Mesendoderm (in vitro differentiated cells): ENCODE measurements around the gene DSCAML1.

Source experiments
- DNase-seq: peaks from one replicate; pipeline ENCODE4 v3.0.0; 2013
- H2AK5ac ChIP-seq: 2 replicates; pipeline ENCODE4 v1.6.1; 2013; ENCODE audit warnings: low read length, inconsistent platforms
- H2BK120ac ChIP-seq: 2 replicates; pipeline ENCODE4 v1.6.1; 2013; ENCODE audit warnings: low read depth, mild to moderate bottlenecking, low read length, moderate library complexity, mixed read lengths
- H2BK15ac ChIP-seq: replicated peaks from 2 replicates; pipeline ENCODE4 v1.6.1; 2013; ENCODE audit warnings: low read depth, mild to moderate bottlenecking, moderate library complexity
- H2BK5ac ChIP-seq: 2 replicates; pipeline ENCODE4 v1.6.1; 2013; ENCODE audit warnings: low read length, inconsistent platforms
- H3K18ac ChIP-seq: 2 replicates; pipeline ENCODE4 v1.6.1; 2013; ENCODE audit warnings: mild to moderate bottlenecking, low read length, mixed read lengths
- H3K23ac ChIP-seq: one replicate; pipeline ENCODE4 v1.6.1; 2013; ENCODE audit warnings: low read length
- H3K27ac ChIP-seq: 2 replicates; pipeline ENCODE4 v1.5.1; 2013; ENCODE audit warnings: low read depth, mild to moderate bottlenecking, inconsistent platforms, low read length, moderate library complexity
- H3K27me3 ChIP-seq: 2 replicates; pipeline ENCODE4 v1.6.1; 2013; ENCODE audit warnings: low read length, control low read depth, mild to moderate bottlenecking, inconsistent platforms; ENCODE audit not compliant: insufficient read depth, poor library complexity
- H3K36me3 ChIP-seq: 2 replicates; pipeline ENCODE4 v1.6.1; 2013; ENCODE audit warnings: low read length, inconsistent platforms; ENCODE audit not compliant: control insufficient read depth, insufficient read depth
- H3K4ac ChIP-seq: one replicate; pipeline ENCODE4 v1.6.1; 2013; ENCODE audit warnings: low read depth, mild to moderate bottlenecking, low read length, moderate library complexity
- H3K4me1 ChIP-seq: 2 replicates; pipeline ENCODE4 v1.6.1; 2013; ENCODE audit warnings: low read depth, low read length, inconsistent platforms; ENCODE audit not compliant: control insufficient read depth
- H3K4me2 ChIP-seq: 2 replicates; pipeline ENCODE4 v1.6.1; 2013; ENCODE audit warnings: low read length
- H3K4me3 ChIP-seq: 2 replicates; pipeline ENCODE4 v1.5.1; 2013; ENCODE audit warnings: mild to moderate bottlenecking, low read length
- H3K56ac ChIP-seq: one replicate; pipeline ENCODE4 v1.6.1; 2013; ENCODE audit warnings: low read length
- H3K79me1 ChIP-seq: 2 replicates; pipeline ENCODE4 v1.6.1; 2013; ENCODE audit warnings: low read length, inconsistent platforms
- H3K79me2 ChIP-seq: 2 replicates; pipeline ENCODE4 v1.6.1; 2013; ENCODE audit warnings: mild to moderate bottlenecking, low read length; ENCODE audit not compliant: control insufficient read depth, insufficient read depth
- H3K9ac ChIP-seq: 2 replicates; pipeline ENCODE4 v1.6.1; 2013; ENCODE audit warnings: low read length, inconsistent platforms
- H4K5ac ChIP-seq: one replicate; pipeline ENCODE4 v1.6.1; 2013; ENCODE audit warnings: low read length
- H4K8ac ChIP-seq: one replicate; pipeline ENCODE4 v1.6.1; 2013; ENCODE audit warnings: low read depth, mild to moderate bottlenecking, control low read depth, low read length, moderate library complexity
- WGBS: extraction: QIAGEN DNeasy Blood & Tissue Kit; methylation state at CpG from one replicate; pipeline ENCODE4 v1.1.7; 2013; ENCODE audit warnings: low lambda C conversion rate, missing lambda C conversion rate; ENCODE audit not compliant: insufficient coverage; ENCODE audit errors: extremely low coverage; 5-methylcytosine and 5-hydroxymethylcytosine counted together

Gene DSCAML1

DNA sequence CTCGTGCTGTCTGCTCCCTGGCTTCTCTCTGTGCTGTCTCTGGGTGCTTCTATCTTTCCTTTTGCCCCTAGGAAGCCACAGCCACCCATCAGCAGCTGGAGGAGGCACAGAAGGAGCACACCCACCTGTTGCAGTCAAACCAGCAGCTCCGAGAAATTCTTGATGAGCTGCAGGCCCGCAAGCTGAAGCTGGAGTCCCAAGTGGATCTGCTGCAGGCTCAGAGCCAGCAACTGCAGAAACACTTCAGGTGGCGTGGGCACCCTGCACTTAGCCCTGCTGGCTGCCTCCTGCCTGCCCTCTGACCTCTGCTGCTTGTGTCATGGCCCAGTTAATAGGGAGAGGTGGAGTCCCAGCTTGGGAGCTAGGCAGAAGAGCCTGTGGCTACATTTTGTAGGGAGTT lies 401.5 kb downstream of the DSCAML1 start:
- H4K5ac ChIP-seq: no peak overlapping the region
- H3K18ac ChIP-seq: no peak overlapping the region
- no peak overlapping the region for H2BK15ac ChIP-seq
- peaks cover 14% of the 10 kb centered on the region for H3K36me3 ChIP-seq
- no peak overlapping the region for H3K23ac ChIP-seq
- no peaks in the 10 kb centered on the region for H3K79me1 ChIP-seq
- no peak overlapping the region for H3K4me2 ChIP-seq
- H3K27me3 ChIP-seq: no peaks in the 10 kb centered on the region
- WGBS: no CpG with 5 or more reads among the region's 4 CpGs
- no peak overlapping the region for H3K27ac ChIP-seq
- DNase-seq: no peak
- no peak overlapping the region for H4K8ac ChIP-seq
- H3K79me2 ChIP-seq: no peaks in the 10 kb centered on the region
- H3K4ac ChIP-seq: no peak overlapping the region
- H3K9ac ChIP-seq: no peak overlapping the region
- no peak overlapping the region for H3K56ac ChIP-seq
- no peak overlapping the region for H2BK5ac ChIP-seq
- H3K4me3 ChIP-seq: no peak overlapping the region
- H2BK120ac ChIP-seq: no peak overlapping the region
- H2AK5ac ChIP-seq: no peak overlapping the region
- no peaks in the 10 kb centered on the region for H3K4me1 ChIP-seq

DNA sequence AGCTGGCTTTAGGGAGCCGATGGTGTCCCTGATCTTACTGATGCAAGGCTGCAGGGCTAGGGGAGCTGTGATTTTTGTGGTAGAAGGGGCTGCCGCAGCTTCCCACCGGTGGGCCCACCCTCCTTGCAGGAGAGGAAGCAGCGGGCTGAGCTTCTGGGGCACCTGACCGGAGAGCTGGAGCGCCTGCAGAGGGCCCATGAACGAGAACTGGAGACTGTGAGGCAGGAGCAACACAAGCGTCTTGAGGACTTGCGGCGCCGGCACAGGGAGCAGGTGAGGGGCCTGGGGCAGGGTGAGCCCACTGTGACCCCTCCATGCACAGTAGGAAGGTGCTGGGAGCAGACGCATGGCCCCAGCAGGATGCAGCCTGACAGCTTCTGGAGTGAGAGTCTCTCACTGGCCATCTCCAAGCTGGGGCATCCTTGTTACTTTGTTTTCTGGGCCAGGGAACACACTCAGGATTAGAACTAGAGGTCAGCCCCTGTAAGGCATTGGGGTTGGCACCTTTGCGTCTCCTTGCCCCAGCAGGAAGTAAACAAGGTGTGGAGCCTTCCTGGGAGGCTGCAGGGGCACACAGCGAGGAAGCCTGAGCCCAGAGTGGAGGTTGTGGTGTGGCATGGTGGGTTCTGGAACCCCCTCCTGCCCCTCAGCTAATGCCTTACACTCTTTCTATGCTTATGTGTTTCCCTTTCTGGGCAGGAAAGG lies 402.6 kb downstream of the DSCAML1 start:
- no peak overlapping the region for H3K9ac ChIP-seq
- H3K23ac ChIP-seq: no peak overlapping the region
- H3K56ac ChIP-seq: no peak overlapping the region
- H2BK120ac ChIP-seq: no peak overlapping the region
- no peak overlapping the region for H4K5ac ChIP-seq
- peaks cover 14% of the 10 kb centered on the region for H3K36me3 ChIP-seq
- no peaks in the 10 kb centered on the region for H3K4me1 ChIP-seq
- H2BK5ac ChIP-seq: no peak overlapping the region
- H3K79me2 ChIP-seq: no peaks in the 10 kb centered on the region
- no peak overlapping the region for H4K8ac ChIP-seq
- WGBS: no CpG with 5 or more reads among the region's 14 CpGs
- no peak overlapping the region for H3K27ac ChIP-seq
- H3K4me2 ChIP-seq: no peak overlapping the region
- no peak overlapping the region for H3K4me3 ChIP-seq
- H3K79me1 ChIP-seq: no peaks in the 10 kb centered on the region
- no peak for DNase-seq
- no peaks in the 10 kb centered on the region for H3K27me3 ChIP-seq
- H2BK15ac ChIP-seq: no peak overlapping the region
- no peak overlapping the region for H3K18ac ChIP-seq
- H2AK5ac ChIP-seq: no peak overlapping the region
- no peak overlapping the region for H3K4ac ChIP-seq

DNA sequence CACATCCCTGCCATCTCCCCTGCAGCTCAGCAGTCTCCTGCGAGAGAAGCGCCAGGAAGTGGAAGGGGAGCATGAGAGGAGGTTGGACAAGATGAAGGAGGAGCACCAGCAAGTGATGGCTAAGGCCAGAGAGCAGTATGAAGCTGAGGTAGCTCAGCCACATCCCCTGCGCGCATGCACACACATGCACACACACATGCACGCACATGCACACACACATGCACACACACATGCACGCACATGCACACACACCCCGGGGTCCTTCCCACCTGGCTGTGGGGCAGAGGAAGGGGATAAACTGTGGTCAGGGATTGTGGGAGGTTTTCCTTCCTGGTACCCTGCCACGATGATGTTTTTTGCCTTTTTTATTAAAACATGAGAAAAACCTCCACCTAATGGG lies 404.0 kb downstream of the DSCAML1 start:
- Histone ChIP-seq H3K36me3 (peaks cover 14% of the 10 kb centered on the region), H3K4ac (no peak overlapping the region), H3K4me1 (no peaks in the 10 kb centered on the region), H3K79me2 (no peaks in the 10 kb centered on the region), H4K8ac (no peak overlapping the region), H3K27ac (no peak overlapping the region), H3K27me3 (no peaks in the 10 kb centered on the region), H3K4me2 (no peak overlapping the region), H2AK5ac (no peak overlapping the region), H4K5ac (no peak overlapping the region), H3K23ac (no peak overlapping the region), H3K4me3 (no peak overlapping the region), H3K79me1 (no peaks in the 10 kb centered on the region), H2BK120ac (no peak overlapping the region), H2BK15ac (no peak overlapping the region), H3K56ac (no peak overlapping the region), H2BK5ac (no peak overlapping the region), H3K9ac (no peak overlapping the region), H3K18ac (no peak overlapping the region)
- WGBS: no CpG with 5 or more reads among the region's 8 CpGs
- no peak for DNase-seq

DNA sequence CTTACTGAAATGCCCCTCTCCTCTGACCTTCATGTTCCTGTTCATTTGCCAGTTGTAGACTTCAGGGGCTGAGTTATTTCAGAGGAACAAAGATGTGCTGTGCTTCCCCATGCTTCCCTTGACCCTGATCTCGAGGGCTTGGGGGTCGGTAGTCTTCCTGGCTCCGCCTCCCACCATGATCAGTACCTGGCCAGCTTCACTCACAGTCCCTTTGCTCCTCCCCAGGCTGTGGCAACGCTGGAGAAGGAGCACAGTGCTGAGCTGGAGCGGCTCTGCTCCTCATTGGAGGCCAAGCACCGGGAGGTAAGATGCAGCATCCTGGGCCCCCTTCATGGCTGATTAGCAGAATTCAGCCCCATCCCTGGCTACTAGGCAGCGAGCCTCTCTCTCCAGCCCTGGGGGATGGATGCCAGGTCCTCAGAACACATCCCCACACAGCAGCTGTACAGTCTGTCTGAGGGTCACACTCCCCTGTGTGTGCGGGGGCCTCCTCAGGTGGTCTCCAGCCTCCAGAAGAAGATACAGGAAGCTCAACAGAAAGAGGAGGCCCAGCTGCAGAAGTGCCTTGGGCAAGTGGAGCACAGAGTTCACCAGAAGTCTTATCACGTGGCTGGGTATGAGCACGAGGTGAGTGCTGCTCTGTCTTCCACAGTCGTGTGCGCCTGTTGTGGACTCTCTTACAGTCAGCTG lies 404.9 kb downstream of the DSCAML1 start:
- DNase-seq: no peak
- peaks cover 13% of the 10 kb centered on the region for H3K36me3 ChIP-seq
- no peak overlapping the region for H3K4ac ChIP-seq
- H2BK120ac ChIP-seq: no peak overlapping the region
- no peaks in the 10 kb centered on the region for H3K79me2 ChIP-seq
- no peak overlapping the region for H3K9ac ChIP-seq
- no peak overlapping the region for H3K4me2 ChIP-seq
- no peak overlapping the region for H2BK5ac ChIP-seq
- H2BK15ac ChIP-seq: no peak overlapping the region
- no peak overlapping the region for H3K18ac ChIP-seq
- H3K27me3 ChIP-seq: no peaks in the 10 kb centered on the region
- H4K5ac ChIP-seq: no peak overlapping the region
- WGBS: no CpG with 5 or more reads among the region's 12 CpGs
- H4K8ac ChIP-seq: no peak overlapping the region
- H3K4me3 ChIP-seq: no peak overlapping the region
- H3K4me1 ChIP-seq: no peaks in the 10 kb centered on the region
- no peak overlapping the region for H3K23ac ChIP-seq
- no peak overlapping the region for H3K56ac ChIP-seq
- no peaks in the 10 kb centered on the region for H3K79me1 ChIP-seq
- no peak overlapping the region for H3K27ac ChIP-seq
- H2AK5ac ChIP-seq: no peak overlapping the region

DNA sequence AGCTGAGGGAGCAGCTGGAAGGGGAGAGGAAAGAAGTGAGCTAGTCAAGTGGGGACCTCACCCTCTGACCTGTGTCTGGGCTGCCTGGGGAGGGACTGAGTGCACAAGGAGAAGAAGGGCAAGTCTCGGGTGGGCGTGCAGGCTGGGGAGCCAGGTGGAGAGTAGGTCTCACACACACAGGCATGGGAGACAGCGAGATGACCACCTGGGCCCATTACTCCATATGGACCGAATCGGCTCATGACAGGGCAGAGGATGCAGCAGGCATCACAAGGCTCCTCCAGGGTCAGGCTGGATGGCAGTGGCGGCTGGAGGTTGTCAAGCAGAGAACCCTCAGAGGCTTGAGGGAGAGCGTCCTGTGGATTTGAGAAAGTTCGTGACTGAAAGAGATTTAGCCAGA lies 405.8 kb downstream of the DSCAML1 start:
- Histone ChIP-seq H3K9ac (no peak overlapping the region), H3K4ac (no peak overlapping the region), H2BK15ac (no peak overlapping the region), H3K27ac (no peak overlapping the region), H3K36me3 (peaks cover 7% of the 10 kb centered on the region), H3K4me2 (no peak overlapping the region), H4K8ac (no peak overlapping the region), H3K79me2 (no peaks in the 10 kb centered on the region), H3K4me3 (no peak overlapping the region), H2BK5ac (no peak overlapping the region), H3K79me1 (no peaks in the 10 kb centered on the region), H3K56ac (no peak overlapping the region), H3K18ac (no peak overlapping the region), H3K23ac (no peak overlapping the region), H3K4me1 (no peaks in the 10 kb centered on the region), H3K27me3 (no peaks in the 10 kb centered on the region), H2AK5ac (no peak overlapping the region), H4K5ac (no peak overlapping the region), H2BK120ac (no peak overlapping the region)
- WGBS: no CpG with 5 or more reads among the region's 8 CpGs
- no peak for DNase-seq
